ENCODE measurements around the gene YDJC. TPM values are rescaled to one million over a fixed set of nuclear protein-coding genes. Genes with fewer than 3 reads are reported as not detected.
"Not testable (repeated sequence)": the region's sequence is repeated elsewhere in the genome, so short reads cannot be mapped to it uniquely, and the experiment has no call there.

The YDJC gene
- total RNA-seq, 2 donors from 2014 or later, result 28.3 to 31.0 TPM

DNA sequence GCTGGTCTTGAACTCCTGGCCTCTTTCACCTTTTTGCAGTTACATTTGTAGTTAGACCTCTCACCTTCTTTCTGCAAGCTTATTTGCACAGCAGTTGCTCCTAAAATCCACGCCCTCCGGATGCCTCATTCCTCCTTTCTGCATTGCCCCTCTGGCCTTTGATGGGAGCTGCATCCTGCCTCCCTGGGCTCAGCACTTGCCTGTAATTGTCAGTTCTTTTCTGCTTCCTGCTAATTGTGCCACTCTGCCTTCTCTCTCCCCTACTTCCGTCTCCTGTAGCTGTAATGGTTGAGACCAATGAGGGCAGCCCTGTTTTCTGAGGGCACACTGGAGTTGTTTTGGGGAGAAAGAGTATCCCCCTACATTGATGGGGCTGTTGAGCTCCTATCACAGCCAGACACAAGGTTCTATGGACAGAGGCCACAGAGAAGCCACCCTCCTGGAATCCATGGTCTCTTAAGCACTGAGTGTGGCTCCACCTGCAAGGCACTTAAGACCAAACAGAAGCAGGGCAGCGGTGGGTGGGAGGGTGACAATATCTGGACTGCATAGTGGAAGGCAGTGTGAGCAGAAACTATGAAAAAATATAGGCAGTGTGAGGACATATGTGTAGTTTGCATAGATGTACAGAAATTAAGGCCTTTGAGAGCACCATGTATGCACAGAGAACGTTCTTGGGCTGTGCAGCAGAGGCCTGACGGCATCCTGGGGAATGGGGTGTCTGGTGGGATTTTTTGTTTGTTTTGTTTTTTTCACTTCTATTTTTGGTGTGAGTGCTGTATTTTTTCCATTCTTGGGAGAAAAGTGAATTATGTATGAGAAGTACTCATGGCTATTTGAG, 30.5 kb downstream of the YDJC start:
- peaks cover 6% of the 10 kb centered on the region for H3K36me3 Mint-ChIP-seq (ENCODE audit: low read depth)
- H3K27me3 Mint-ChIP-seq, result no peaks in the 10 kb centered on the region
- DNase-seq, result no peak
- no peak for ATAC-seq
- H3K27ac Mint-ChIP-seq, result peak overlapping the region; percentile 83
- H3K4me1 Mint-ChIP-seq, result peaks cover 38% of the 10 kb centered on the region
- H3K9me3 ChIP-seq (ENCODE audit: control insufficient read depth, low read length, poor library complexity, severe bottlenecking), result no peaks in the 10 kb centered on the region
- H3K4me3 Mint-ChIP-seq, result no peak overlapping the region

DNA sequence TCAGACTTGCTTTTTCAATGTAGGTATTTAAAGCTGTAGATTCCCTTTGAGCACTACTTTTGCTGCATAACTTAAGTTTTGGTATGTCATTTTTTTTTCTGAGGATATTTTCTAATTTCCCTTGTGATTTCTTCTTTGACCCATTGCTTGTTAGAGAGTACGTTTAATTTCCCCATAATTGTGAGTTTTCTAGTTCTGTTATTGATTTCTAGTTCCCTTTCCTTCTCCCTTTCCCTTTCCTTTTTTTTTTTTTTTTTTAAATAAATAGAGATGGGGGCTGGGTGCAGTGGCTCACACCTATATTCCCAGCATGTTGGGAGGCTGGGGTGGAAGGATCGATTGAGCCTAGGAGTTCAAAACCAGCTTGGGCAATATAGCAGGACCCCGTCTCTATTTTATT, 31.5 kb downstream of the YDJC start:
- Mint-ChIP-seq H3K27me3 (no peaks in the 10 kb centered on the region), H3K36me3 (ENCODE audit: low read depth) (peaks cover 16% of the 10 kb centered on the region), H3K4me3 (no peak overlapping the region), H3K27ac (no peak overlapping the region), H3K4me1 (peaks cover 47% of the 10 kb centered on the region)
- ATAC-seq (no peak), DNase-seq (no peak)
- H3K9me3 ChIP-seq (ENCODE audit: control insufficient read depth, low read length, poor library complexity, severe bottlenecking), result no peaks in the 10 kb centered on the region

DNA sequence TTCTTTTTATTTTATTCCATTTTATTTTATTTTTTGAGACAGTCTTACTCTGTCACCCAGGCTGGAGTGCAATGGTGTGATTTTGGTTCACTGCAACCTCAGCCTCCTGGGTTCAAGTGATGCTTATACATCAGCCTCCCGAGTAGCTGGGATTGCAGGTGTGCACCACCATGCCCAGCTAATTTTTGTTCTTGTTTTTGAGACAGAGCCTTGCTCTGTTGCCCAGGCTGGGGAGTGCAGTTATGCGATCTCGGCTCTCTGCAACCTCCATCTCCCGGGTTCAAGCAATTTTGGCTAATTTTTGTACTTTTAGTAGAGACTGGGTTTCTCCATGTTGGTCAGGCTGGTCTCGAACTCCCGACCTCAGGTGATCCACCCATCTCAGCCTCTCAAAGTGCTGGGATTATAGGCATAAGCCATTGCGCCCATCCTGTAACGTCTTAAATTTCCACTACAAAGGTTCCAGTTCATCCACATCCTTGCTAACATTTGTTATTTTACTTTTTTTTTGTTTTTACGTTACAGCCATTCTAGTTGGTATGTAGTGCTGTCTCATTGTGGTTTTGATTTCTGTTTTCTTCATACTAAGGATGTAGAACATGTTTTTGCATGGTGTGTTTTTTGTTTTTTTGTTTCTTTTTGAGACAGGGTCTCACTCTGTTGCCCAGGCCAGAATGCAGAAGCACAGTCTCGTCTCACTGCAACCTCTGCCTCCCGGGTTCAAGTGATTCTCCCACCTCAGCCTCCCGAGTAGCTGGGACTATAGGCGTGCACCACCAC, 33.3 kb downstream of the YDJC start:
- ATAC-seq; H3K27me3 Mint-ChIP-seq; DNase-seq; H3K4me3 Mint-ChIP-seq; H3K9me3 ChIP-seq (ENCODE audit: control insufficient read depth, low read length, poor library complexity, severe bottlenecking); H3K27ac Mint-ChIP-seq: not testable (repeated sequence)
- Mint-ChIP-seq H3K36me3 (ENCODE audit: low read depth) (peaks cover 18% of the 10 kb centered on the region), H3K4me1 (peaks cover 48% of the 10 kb centered on the region)

DNA sequence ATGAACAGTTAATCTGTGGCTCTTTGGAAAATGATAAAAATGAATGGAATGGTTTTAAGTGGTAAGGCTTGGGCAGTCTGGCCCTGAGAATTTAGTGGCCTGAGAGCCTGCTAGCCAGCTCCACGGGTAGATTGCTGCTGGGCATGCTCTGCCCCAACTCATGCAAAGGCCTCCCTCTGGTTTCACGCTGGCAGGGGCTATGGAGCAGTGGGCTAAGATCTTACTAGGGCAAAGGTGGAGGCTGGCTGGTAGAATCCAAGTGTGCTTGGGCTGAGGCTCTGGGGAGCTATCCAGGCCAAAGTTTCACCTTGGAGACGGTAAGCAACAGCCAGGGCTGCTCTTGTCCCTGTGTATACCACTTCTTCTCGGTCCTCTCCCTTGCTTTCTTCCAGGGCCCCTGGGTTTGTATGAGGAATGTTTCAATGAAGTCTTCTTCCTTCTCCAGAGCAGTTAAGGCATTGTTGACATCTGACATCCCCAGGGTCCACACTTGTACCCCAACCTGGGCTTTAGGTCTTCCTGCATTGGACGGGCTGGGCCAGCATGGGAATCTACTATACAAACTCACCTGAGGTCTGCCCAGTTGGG, 34.9 kb downstream of the YDJC start:
- no peak for DNase-seq
- Mint-ChIP-seq H3K27me3 (no peaks in the 10 kb centered on the region), H3K4me1 (peaks cover 60% of the 10 kb centered on the region), H3K27ac (peak overlapping the region; percentile 24), H3K36me3 (ENCODE audit: low read depth) (peaks cover 18% of the 10 kb centered on the region), H3K4me3 (no peak overlapping the region)
- ATAC-seq, result no peak
- H3K9me3 ChIP-seq (ENCODE audit: control insufficient read depth, low read length, poor library complexity, severe bottlenecking), result no peaks in the 10 kb centered on the region

DNA sequence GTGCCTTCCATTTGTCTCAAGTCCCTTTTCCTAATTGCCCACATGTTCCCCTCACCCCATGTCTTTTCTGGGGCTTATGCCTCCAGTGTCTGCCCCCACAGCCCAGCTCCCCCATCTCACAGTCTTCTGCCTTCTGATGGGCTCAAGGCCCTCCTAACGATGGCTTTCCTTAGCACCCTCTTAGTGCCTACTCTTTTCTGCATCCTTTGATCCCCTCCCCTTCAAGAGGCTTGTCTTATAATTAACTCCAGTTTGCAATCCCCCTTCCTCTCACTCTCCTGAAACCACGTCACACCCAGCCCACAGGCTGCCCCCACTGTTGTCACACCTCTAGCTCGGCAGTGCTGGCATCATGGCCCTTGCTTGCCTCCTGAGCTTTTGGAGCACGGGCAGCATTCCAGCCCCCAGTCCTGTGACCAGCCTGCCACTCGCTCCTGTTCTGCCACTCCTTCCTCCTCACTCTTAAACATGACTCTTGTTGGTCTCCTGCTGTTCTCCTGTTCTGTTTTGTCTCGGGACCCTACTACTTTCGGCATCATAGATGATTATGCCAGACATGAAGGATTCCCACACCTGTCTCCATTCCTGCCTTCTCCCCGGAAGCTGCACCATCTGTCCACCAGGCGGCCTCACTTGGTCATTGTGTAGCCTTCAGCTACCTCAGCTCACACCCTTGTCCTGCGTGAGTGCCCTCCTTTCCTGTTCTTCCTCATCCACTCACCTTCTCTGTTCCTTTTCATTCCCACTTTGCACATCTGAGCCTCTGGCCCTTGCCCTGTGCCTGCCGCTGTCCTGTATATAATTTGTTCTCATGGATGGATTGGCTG, 36.2 kb downstream of the YDJC start:
- Mint-ChIP-seq H3K27me3 (no peaks in the 10 kb centered on the region), H3K4me1 (peaks cover 56% of the 10 kb centered on the region), H3K4me3 (no peak overlapping the region), H3K36me3 (ENCODE audit: low read depth) (peaks cover 14% of the 10 kb centered on the region), H3K27ac (peak overlapping the region; percentile 27)
- DNase-seq, result no peak
- ATAC-seq, result no peak
- no peaks in the 10 kb centered on the region for H3K9me3 ChIP-seq (ENCODE audit: control insufficient read depth, low read length, poor library complexity, severe bottlenecking)

DNA sequence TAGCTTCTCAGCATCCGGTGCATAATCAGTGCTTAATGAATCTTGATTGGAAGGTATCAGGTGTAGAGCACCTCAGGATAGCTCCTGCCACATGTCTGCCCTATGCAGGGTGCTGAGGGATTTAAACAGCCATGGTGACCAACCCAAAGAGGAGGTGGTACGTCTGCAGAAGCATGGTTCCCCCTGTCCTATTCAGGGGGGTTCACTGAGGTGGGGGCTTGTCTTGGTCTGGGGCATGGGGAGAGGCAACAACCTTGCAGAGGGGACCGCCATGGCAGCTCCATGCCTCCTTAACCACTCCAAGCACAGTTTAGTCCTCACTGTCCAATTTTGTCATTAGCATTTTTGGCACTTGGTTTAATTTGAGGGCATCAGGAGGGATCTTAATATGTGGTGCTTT, 37.4 kb downstream of the YDJC start:
- ATAC-seq (no peak), DNase-seq (no peak)
- Mint-ChIP-seq H3K36me3 (ENCODE audit: low read depth) (peaks cover 14% of the 10 kb centered on the region), H3K27ac (no peak overlapping the region), H3K4me3 (no peak overlapping the region), H3K4me1 (peaks cover 60% of the 10 kb centered on the region), H3K27me3 (no peaks in the 10 kb centered on the region)
- H3K9me3 ChIP-seq (ENCODE audit: control insufficient read depth, low read length, poor library complexity, severe bottlenecking), result no peaks in the 10 kb centered on the region

DNA sequence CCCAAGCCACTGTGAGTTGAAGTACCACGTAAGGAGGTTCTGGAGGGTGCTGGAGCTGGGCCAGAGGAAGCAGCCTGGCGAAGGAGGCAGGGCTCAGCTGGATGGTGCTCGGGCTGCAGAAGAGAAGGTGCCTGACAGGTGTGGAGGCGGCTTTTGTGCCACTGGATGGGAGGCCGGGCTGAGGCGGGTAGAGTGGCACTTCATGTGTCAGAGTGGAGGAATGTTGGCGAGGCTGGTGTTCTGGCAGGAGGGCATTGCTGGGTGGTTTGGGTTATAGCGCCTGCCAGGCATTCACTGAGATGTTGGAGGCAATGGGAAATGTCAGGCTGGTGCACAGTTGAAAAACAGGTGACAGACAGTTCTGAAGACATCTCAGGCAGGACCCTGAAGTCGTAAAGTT, 38.1 kb downstream of the YDJC start:
- H3K9me3 ChIP-seq (ENCODE audit: control insufficient read depth, low read length, poor library complexity, severe bottlenecking), result no peaks in the 10 kb centered on the region
- Mint-ChIP-seq H3K4me1 (peaks cover 61% of the 10 kb centered on the region), H3K4me3 (no peak overlapping the region), H3K27me3 (no peaks in the 10 kb centered on the region), H3K36me3 (ENCODE audit: low read depth) (peaks cover 14% of the 10 kb centered on the region), H3K27ac (peak overlapping the region; percentile 56)
- ATAC-seq (no peak), DNase-seq (no peak)

DNA sequence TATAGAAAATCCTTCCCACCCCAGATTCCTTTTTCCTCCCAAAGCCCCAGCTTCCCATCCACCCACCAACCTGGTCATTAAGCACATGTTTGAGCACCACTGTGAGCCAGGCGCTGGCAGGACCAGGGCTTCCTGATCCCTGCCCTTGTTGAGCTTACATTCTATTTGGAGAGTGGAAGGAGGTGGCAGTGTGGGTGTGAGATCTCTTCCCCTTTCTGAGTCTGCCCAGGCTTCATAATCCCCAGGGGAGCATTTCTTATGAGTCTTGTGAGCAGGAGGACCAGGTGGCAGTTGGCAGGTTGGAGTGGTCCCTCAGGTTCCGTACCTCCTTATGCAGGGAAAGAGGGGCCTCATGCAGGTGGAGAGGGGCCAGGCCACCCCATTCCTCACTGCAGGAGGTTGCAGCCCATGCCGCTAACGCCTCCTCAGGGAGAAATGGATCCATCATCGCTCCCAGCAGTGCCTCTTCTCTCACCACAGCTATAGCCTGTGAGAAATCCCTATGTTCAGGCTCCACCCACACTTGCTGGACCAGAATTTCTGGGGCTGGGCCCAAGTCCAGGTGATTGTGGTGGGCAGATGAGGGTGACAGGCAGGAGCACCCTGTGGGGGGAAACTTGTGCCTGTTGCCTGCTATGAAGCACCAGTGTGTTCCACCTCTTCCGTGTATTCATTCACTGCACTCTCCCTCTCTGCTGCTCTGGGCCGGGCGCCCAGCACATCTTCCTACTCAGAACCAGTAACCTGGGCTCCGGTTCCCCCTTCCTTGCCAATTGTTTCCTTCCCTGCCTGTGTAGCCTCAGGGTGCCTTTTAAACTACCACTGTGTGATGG, 38.8 kb downstream of the YDJC start:
- peaks cover 14% of the 10 kb centered on the region for H3K36me3 Mint-ChIP-seq (ENCODE audit: low read depth)
- H3K4me3 Mint-ChIP-seq, result no peak overlapping the region

DNA sequence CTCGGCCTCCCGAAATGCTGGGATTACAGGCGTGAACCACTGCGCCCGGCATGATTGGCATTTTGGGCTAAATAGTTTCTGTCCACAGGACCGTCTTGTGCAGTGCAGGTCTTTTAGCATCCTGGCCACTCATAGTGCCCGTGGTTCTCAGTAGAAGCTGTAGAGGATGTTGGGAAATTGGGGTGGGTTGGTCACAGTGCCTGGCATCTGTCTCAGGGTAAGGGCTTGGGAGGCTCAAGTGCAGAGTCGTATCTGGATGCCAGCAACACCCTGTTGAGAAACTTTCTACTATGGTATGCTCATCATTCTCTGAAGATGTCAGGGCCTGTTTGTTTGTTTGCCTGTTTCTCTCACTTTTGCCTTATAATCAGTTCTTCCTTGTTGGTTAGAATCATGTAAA, 40.4 kb downstream of the YDJC start:
- DNase-seq (no peak), ATAC-seq (no peak)
- Mint-ChIP-seq H3K27ac (peak overlapping the region; percentile 65), H3K4me3 (peak overlapping the region; percentile 33), H3K4me1 (peaks cover 56% of the 10 kb centered on the region), H3K36me3 (ENCODE audit: low read depth) (peaks cover 16% of the 10 kb centered on the region), H3K27me3 (no peaks in the 10 kb centered on the region)
- no peaks in the 10 kb centered on the region for H3K9me3 ChIP-seq (ENCODE audit: control insufficient read depth, low read length, poor library complexity, severe bottlenecking)

More for the DNA sequence above, 38.8 kb downstream of the YDJC start:
- no peak for DNase-seq
- peak overlapping the region; percentile 56 for H3K27ac Mint-ChIP-seq
- no peaks in the 10 kb centered on the region for H3K9me3 ChIP-seq (ENCODE audit: control insufficient read depth, low read length, poor library complexity, severe bottlenecking)
- no peak for ATAC-seq
- H3K4me1 Mint-ChIP-seq, result peaks cover 58% of the 10 kb centered on the region
- H3K27me3 Mint-ChIP-seq, result no peaks in the 10 kb centered on the region

DNA sequence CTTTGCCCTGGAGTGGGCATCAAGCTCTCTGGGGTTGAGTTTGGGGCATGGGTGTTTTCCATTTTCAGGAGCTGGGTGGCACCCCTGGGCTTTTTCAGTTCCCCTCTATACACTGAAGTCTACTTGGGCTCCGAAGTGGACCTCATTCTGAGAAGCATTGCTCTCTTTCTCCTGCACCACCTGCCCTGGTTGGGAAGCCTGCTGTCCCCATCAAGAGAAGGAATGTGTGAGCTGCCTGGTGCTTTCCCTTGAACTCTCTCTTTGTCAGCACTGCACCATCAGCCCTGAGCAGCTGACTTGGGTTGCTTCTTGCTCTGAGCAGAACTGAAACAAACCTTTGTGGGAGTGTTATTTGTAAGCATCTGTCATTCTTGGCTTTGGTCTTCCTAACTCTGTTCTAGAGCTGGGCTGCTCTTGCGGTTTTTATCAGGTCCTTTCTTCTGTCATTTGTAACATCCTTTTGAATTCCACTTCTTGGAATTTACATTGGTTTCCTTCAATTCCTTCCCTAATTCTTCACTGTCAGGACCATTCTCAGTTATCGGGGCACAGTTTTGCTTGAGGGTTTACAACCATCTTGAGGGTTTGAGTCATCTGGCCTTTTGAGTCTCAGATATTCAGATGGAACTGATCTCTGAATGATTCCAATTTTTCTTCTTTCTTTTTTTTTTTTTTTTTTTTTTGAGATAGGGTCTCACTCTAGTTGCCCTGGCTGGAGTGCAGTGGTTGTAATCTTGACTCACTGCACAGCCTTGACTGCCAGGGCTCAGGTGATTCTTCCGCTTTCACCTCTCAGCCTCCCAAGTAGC, 41.8 kb downstream of the YDJC start:
- Mint-ChIP-seq H3K36me3 (ENCODE audit: low read depth) (peaks cover 3% of the 10 kb centered on the region), H3K4me1 (peaks cover 47% of the 10 kb centered on the region), H3K27ac (peak overlapping the region; percentile 80), H3K27me3 (no peaks in the 10 kb centered on the region), H3K4me3 (peak overlapping the region; percentile 67)
- ATAC-seq, result peak; percentile 74
- no peaks in the 10 kb centered on the region for H3K9me3 ChIP-seq (ENCODE audit: control insufficient read depth, low read length, poor library complexity, severe bottlenecking)
- DNase-seq, result no peak

DNA sequence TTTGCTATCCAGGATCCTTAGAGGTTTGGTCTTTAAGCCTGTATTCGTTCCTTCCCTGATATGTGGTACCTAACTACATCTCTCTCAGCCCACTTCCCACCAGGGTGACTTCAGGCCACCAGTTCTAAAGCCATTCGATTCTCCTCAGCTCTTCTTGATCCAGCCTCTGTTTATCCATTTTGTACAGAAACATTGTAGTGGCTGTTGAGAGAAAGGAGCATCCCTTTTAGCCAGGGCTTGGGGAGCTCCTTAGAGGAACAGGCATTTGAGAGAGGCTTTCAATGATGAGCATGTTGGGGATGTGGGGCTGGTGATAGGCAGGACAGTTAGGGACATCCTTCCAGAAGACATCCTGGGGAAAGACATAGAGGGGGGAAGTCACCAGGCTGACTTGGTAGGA, 44.4 kb downstream of the YDJC start:
- no peak for ATAC-seq
- no peaks in the 10 kb centered on the region for H3K9me3 ChIP-seq (ENCODE audit: control insufficient read depth, low read length, poor library complexity, severe bottlenecking)
- H3K27ac Mint-ChIP-seq, result no peak overlapping the region
- H3K36me3 Mint-ChIP-seq (ENCODE audit: low read depth), result peaks cover 3% of the 10 kb centered on the region
- H3K4me3 Mint-ChIP-seq, result peak overlapping the region; percentile 51
- no peaks in the 10 kb centered on the region for H3K27me3 Mint-ChIP-seq
- peaks cover 35% of the 10 kb centered on the region for H3K4me1 Mint-ChIP-seq
- DNase-seq, result no peak
